Activated B cell treated with CpG ODN at 0.5 μM for 24 hours (primary cell): ENCODE results near the gene DTNA. TPM values are rescaled to one million over a fixed set of nuclear protein-coding genes. Genes with fewer than 3 reads are reported as not detected.
"Not testable (repeated sequence)": the region's sequence is repeated elsewhere in the genome, so short reads cannot be mapped to it uniquely, and the experiment has no call there.

ENCODE experiments used
- ATAC-seq: fragments of 200-7000 bp; cut with Tn5 transposase; one replicate; pipeline ENCODE4 v1.10.0; 2021; ENCODE audit warnings: low read depth, mild to moderate bottlenecking, moderate library complexity
- CTCF ChIA-PET: fragments of 350-600 bp; sonication (Branson Sonifier 250); formaldehyde crosslinking; loops from one replicate; lab custom pipeline; 2021; ENCODE audit warnings: antibody characterized with exemption; lab: Charles Lee
- POLR2A ChIA-PET: fragments of 350-600 bp; sonication (Branson Sonifier 250); formaldehyde crosslinking; loops from one replicate; lab custom pipeline; 2021; ENCODE audit warnings: antibody characterized with exemption; lab: Charles Lee
- DNase-seq: peaks from one replicate; pipeline ENCODE4 v3.0.0; 2022
- H3K27ac Mint-ChIP-seq: one replicate; pipeline ENCODE4 v1.8.0; 2020; ENCODE audit warnings: mixed read lengths
- H3K27me3 Mint-ChIP-seq: one replicate; pipeline ENCODE4 v1.8.0; 2021; ENCODE audit warnings: mixed read lengths
- H3K36me3 Mint-ChIP-seq: one replicate; pipeline ENCODE4 v1.8.0; 2021; ENCODE audit warnings: low read depth, mixed read lengths
- H3K4me1 Mint-ChIP-seq: one replicate; pipeline ENCODE4 v1.8.0; 2021; ENCODE audit warnings: mixed read lengths
- H3K4me3 Mint-ChIP-seq: one replicate; pipeline ENCODE4 v1.8.0; 2020; ENCODE audit warnings: mild to moderate bottlenecking, mixed read lengths
- H3K9me3 Mint-ChIP-seq: one replicate; pipeline ENCODE4 v1.8.0; 2020; ENCODE audit warnings: mixed read lengths
- intact Hi-C: fragments of 100-400 bp; cut with micrococcal nuclease; formaldehyde crosslinking; loops from one replicate; pipeline ENCODE4 v1.15.1; 2024
- total RNA-seq: library from RNA; stranded (reverse); gene quantifications from 2 replicates; pipeline ENCODE4 v1.2.3, GENCODE V29; 2022
- TF ChIP-seq, protein P1 (sequence below): fragments of 200-600 bp; IDR thresholded peaks from one replicate; pipeline ENCODE4 v1.8.0; 2022; ENCODE audit warnings: antibody characterized with exemption, mild to moderate bottlenecking

The DTNA gene
- total RNA-seq, 1 donor from 2014 or later: not detected

DNA sequence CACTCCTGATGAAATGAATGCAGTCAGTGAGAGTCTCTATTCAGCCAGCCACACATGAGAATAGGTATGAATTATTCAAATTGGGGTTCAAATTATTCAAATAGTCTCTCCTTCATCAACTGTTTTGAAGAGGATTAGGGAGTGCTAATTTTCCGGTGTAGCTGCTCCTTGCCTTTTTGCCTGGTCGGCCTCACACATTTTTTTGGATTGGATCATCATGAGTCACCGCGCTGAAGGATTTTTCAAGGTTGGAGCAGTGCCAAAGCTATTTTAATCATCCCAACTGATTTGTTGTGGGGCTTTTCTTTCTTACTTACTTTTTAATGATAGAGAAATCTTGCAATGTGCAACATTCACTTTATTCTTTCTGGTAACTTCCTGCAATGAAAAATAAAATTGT lies 2.4 kb upstream of the DTNA start:
- TF ChIP-seq, protein P1, sequence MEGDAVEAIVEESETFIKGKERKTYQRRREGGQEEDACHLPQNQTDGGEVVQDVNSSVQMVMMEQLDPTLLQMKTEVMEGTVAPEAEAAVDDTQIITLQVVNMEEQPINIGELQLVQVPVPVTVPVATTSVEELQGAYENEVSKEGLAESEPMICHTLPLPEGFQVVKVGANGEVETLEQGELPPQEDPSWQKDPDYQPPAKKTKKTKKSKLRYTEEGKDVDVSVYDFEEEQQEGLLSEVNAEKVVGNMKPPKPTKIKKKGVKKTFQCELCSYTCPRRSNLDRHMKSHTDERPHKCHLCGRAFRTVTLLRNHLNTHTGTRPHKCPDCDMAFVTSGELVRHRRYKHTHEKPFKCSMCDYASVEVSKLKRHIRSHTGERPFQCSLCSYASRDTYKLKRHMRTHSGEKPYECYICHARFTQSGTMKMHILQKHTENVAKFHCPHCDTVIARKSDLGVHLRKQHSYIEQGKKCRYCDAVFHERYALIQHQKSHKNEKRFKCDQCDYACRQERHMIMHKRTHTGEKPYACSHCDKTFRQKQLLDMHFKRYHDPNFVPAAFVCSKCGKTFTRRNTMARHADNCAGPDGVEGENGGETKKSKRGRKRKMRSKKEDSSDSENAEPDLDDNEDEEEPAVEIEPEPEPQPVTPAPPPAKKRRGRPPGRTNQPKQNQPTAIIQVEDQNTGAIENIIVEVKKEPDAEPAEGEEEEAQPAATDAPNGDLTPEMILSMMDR: no peak
- DNase-seq: no peak
- no peaks in the 10 kb centered on the region for H3K36me3 Mint-ChIP-seq
- peaks cover 2% of the 10 kb centered on the region for H3K27me3 Mint-ChIP-seq
- H3K4me1 Mint-ChIP-seq: no peaks in the 10 kb centered on the region
- no peak overlapping the region for H3K27ac Mint-ChIP-seq
- ATAC-seq: no peak
- no peak overlapping the region for H3K4me3 Mint-ChIP-seq
- intact Hi-C loops: no loop called here
- no peaks in the 10 kb centered on the region for H3K9me3 Mint-ChIP-seq
- ChIA-PET CTCF (no interaction called here), POLR2A (no interaction called here)

GRCh38 chr18:34709104-34709503 lies 994 bp upstream of the DTNA start:
- H3K4me3 Mint-ChIP-seq: no peak overlapping the region
- no peak overlapping the region for H3K27ac Mint-ChIP-seq
- H3K27me3 Mint-ChIP-seq: peaks cover 2% of the 10 kb centered on the region
- no peaks in the 10 kb centered on the region for H3K36me3 Mint-ChIP-seq
- TF ChIP-seq, protein P1: no peak
- intact Hi-C loops: no loop called here
- DNase-seq (no peak), ATAC-seq (no peak)
- CTCF ChIA-PET: no interaction called here
- POLR2A ChIA-PET: no interaction called here
- H3K9me3 Mint-ChIP-seq: no peaks in the 10 kb centered on the region
- H3K4me1 Mint-ChIP-seq: no peaks in the 10 kb centered on the region

- POLR2A ChIA-PET: no interaction called here
- H3K9me3 Mint-ChIP-seq: no peaks in the 10 kb centered on the region
- intact Hi-C loops: no loop called here
- TF ChIP-seq, protein P1: no peak
- CTCF ChIA-PET: no interaction called here
- no peaks in the 10 kb centered on the region for H3K4me1 Mint-ChIP-seq
- H3K27me3 Mint-ChIP-seq: peaks cover 2% of the 10 kb centered on the region
- H3K36me3 Mint-ChIP-seq: no peaks in the 10 kb centered on the region
- DNase-seq: no peak
- no peak overlapping the region for H3K4me3 Mint-ChIP-seq
- ATAC-seq: no peak
- H3K27ac Mint-ChIP-seq: no peak overlapping the region
Observed at GRCh38 chr18:34710458-34710914, 388 bp downstream of the DTNA start.

DNA sequence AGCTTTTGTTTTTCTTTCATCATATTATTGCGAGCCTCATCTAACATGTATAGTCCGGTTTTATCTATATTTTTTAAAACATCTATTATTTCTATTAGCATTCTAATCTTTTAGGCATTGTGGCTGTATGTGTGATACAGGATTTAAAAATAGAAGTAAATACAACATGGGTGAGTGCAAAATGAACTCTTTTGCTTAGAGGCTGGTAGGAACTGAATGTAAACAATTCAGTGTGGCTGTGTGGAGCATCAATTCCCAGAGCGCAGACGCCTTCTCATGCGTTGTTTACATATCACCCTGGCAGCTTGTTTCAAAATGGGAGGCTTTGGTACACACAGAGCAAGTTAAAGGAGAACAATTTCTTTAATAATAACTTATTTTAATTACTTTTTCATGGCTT lies 836 bp downstream of the DTNA start:
- no peak overlapping the region for H3K4me3 Mint-ChIP-seq
- TF ChIP-seq, protein P1: no peak
- H3K27ac Mint-ChIP-seq: no peak overlapping the region
- POLR2A ChIA-PET: no interaction called here
- DNase-seq (no peak), ATAC-seq (no peak)
- H3K36me3 Mint-ChIP-seq: no peaks in the 10 kb centered on the region
- intact Hi-C loops: no loop called here
- CTCF ChIA-PET: no interaction called here
- H3K9me3 Mint-ChIP-seq: no peaks in the 10 kb centered on the region
- no peaks in the 10 kb centered on the region for H3K4me1 Mint-ChIP-seq
- H3K27me3 Mint-ChIP-seq: peaks cover 2% of the 10 kb centered on the region

- H3K27ac Mint-ChIP-seq, H3K27me3 Mint-ChIP-seq, H3K9me3 Mint-ChIP-seq, ATAC-seq, H3K36me3 Mint-ChIP-seq, CTCF ChIA-PET, H3K4me3 Mint-ChIP-seq, H3K4me1 Mint-ChIP-seq, DNase-seq, intact Hi-C loops, POLR2A ChIA-PET: not testable (repeated sequence)
Observed at GRCh38 chr18:34716111-34716510, 6.0 kb downstream of the DTNA start.

- TF ChIP-seq, protein P1: no peak
- POLR2A ChIA-PET: no interaction called here
- Mint-ChIP-seq H3K27ac (no peak overlapping the region), H3K27me3 (no peaks in the 10 kb centered on the region), H3K4me3 (no peak overlapping the region), H3K9me3 (no peaks in the 10 kb centered on the region), H3K4me1 (no peaks in the 10 kb centered on the region), H3K36me3 (no peaks in the 10 kb centered on the region)
- DNase-seq (no peak), ATAC-seq (no peak)
- intact Hi-C loops: no loop called here
- CTCF ChIA-PET: no interaction called here
Observed at GRCh38 chr18:34718610-34719009, 8.5 kb downstream of the DTNA start.
